PC-3 (cell line): ENCODE data around the gene CEP63.

ENCODE experiments used
- CTCF ChIP-seq: fragments of 300-600 bp; sonication (generic); conservative IDR thresholded peaks from 2 replicates; pipeline ENCODE4 v1.5.1; 2017; ENCODE audit warnings: antibody characterized with exemption, low read depth, mild to moderate bottlenecking, low read length
- EZH2phosphoT487 ChIP-seq: fragments of 300-600 bp; sonication (generic); IDR thresholded peaks from 2 replicates; pipeline ENCODE4 v1.6.1; 2018; ENCODE audit warnings: mild to moderate bottlenecking, antibody characterized with exemption, low read length, borderline replicate concordance

GRCh38 chr3:134562055-134562454 is 76.2 kb downstream of the CEP63 start:
- TF ChIP-seq CTCF (no peak), EZH2phosphoT487 (no peak)
